Trophoblast cell (in vitro differentiated cells and primary cell): ENCODE results near the gene ATP5MC2.

Experiments used
- DNase-seq, 2 donors: peaks; one replicate each; pipeline ENCODE4 v3.0.0-alpha.2; 2016
- H2AFZ ChIP-seq: 2 replicates; pipeline ENCODE4 v1.6.1; 2013; ENCODE audit warnings: low read length, moderate library complexity, mild to moderate bottlenecking; ENCODE audit not compliant: insufficient read depth, poor library complexity
- H2AK5ac ChIP-seq: 2 replicates; pipeline ENCODE4 v1.6.1; 2013; ENCODE audit warnings: mild to moderate bottlenecking, low read length
- H2BK120ac ChIP-seq: 2 replicates; pipeline ENCODE4 v1.6.1; 2013; ENCODE audit warnings: low read length, mild to moderate bottlenecking, moderate library complexity; ENCODE audit not compliant: insufficient read depth, poor library complexity
- H2BK12ac ChIP-seq: 2 replicates; pipeline ENCODE4 v1.6.1; 2013; ENCODE audit warnings: mild to moderate bottlenecking, low read length, moderate library complexity
- H2BK5ac ChIP-seq: 2 replicates; pipeline ENCODE4 v1.6.1; 2013; ENCODE audit warnings: low read length, low read depth, moderate library complexity, mild to moderate bottlenecking; ENCODE audit not compliant: poor library complexity
- H3K14ac ChIP-seq: 2 replicates; pipeline ENCODE4 v1.6.1; 2013; ENCODE audit warnings: mild to moderate bottlenecking, low read length
- H3K18ac ChIP-seq: 2 replicates; pipeline ENCODE4 v1.6.1; 2013; ENCODE audit warnings: mild to moderate bottlenecking, low read length
- H3K23ac ChIP-seq: 2 replicates; pipeline ENCODE4 v1.6.1; 2013; ENCODE audit warnings: low read length
- H3K27ac ChIP-seq: 2 replicates; pipeline ENCODE4 v1.5.1; 2013; ENCODE audit warnings: low read depth, mild to moderate bottlenecking, inconsistent platforms, low read length, moderate library complexity
- H3K27me3 ChIP-seq: 2 replicates; pipeline ENCODE4 v1.6.1; 2013; ENCODE audit warnings: inconsistent platforms, mild to moderate bottlenecking, low read length, moderate library complexity; ENCODE audit not compliant: insufficient read depth
- H3K36me3 ChIP-seq, 2 experiments: 1 replicate in 1 of 2; 2 replicates in 1 of 2; pipeline ENCODE4 v1.6.1; 2013; ENCODE audit warnings: low read length in 2 of 2, mild to moderate bottlenecking in 2 of 2, moderate library complexity in 1 of 2; ENCODE audit not compliant: insufficient read depth in 2 of 2, control insufficient read depth in 1 of 2
- H3K4ac ChIP-seq: 2 replicates; pipeline ENCODE4 v1.6.1; 2013; ENCODE audit warnings: low read depth, mild to moderate bottlenecking, low read length, moderate library complexity
- H3K4me1 ChIP-seq, 2 experiments: 1 replicate in 1 of 2; 2 replicates in 1 of 2; pipeline ENCODE4 v1.6.1; 2013; ENCODE audit warnings: low read length in 2 of 2, mild to moderate bottlenecking in 2 of 2, moderate library complexity in 1 of 2; ENCODE audit not compliant: insufficient read depth in 2 of 2, control insufficient read depth in 1 of 2
- H3K4me2 ChIP-seq: 2 replicates; pipeline ENCODE4 v1.6.1; 2013; ENCODE audit warnings: inconsistent platforms, mild to moderate bottlenecking, low read length, moderate library complexity
- H3K4me3 ChIP-seq: 2 replicates; pipeline ENCODE4 v1.5.1; 2013; ENCODE audit warnings: mild to moderate bottlenecking, low read depth, low read length, inconsistent platforms
- H3K79me1 ChIP-seq: one replicate; pipeline ENCODE4 v1.6.1; 2013; ENCODE audit warnings: low read length
- H3K79me2 ChIP-seq: 2 replicates; pipeline ENCODE4 v1.6.1; 2013; ENCODE audit warnings: low read length, mild to moderate bottlenecking; ENCODE audit not compliant: control insufficient read depth, insufficient read depth, poor library complexity
- H3K9ac ChIP-seq: 2 replicates; pipeline ENCODE4 v1.6.1; 2013; ENCODE audit warnings: mild to moderate bottlenecking, low read length
- H3K9me3 ChIP-seq: 2 replicates; pipeline ENCODE4 v1.6.1; 2013; ENCODE audit warnings: low read depth, mild to moderate bottlenecking, control low read depth, inconsistent platforms, low read length; ENCODE audit not compliant: insufficient read depth
- H4K12ac ChIP-seq: 2 replicates; pipeline ENCODE4 v1.6.1; 2013; ENCODE audit warnings: low read depth, mild to moderate bottlenecking, low read length, moderate library complexity
- H4K8ac ChIP-seq: 2 replicates; pipeline ENCODE4 v1.6.1; 2013; ENCODE audit warnings: low read depth, mild to moderate bottlenecking, low read length, moderate library complexity
- H4K91ac ChIP-seq: one replicate; pipeline ENCODE4 v1.6.1; 2013; ENCODE audit warnings: low read depth, mild to moderate bottlenecking, low read length, moderate library complexity
- WGBS: extraction: QIAGEN DNeasy Blood & Tissue Kit; methylation state at CpG from one replicate; pipeline ENCODE4 v1.1.7; 2013; ENCODE audit warnings: missing lambda C conversion rate; ENCODE audit not compliant: insufficient read length, insufficient coverage; ENCODE audit errors: extremely low coverage; 5-methylcytosine and 5-hydroxymethylcytosine counted together

Gene ATP5MC2

DNA sequence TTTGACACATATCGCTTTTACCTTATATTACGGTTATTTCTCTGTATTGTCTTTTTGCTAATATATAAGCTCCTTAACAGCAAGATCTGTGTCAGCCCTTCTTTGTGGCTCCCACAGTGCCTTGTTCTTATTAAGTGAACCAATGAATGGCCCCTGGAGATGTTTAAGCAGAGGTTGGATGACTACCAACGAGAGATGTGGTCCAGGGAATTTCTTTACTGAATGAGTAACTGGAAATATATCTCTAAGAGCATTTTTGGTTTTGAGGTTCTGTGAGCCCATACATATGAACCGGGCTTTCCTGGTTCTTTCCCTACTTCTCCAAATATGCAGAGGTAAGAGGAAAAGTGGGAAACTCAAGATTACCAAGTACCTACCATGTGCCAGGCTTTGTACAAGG lies 27.9 kb upstream of the ATP5MC2 start:
- Histone ChIP-seq H3K4me2 (no peak overlapping the region), H2BK12ac (no peak overlapping the region), H3K4me3 (no peak overlapping the region), H3K18ac (no peak overlapping the region), H3K79me2 (no peaks in the 10 kb centered on the region), H4K8ac (no peak overlapping the region), H3K14ac (no peak overlapping the region), H3K4me1 (no peaks in the 10 kb centered on the region), H2BK120ac (no peak overlapping the region), H3K9ac (no peak overlapping the region), H3K36me3 (no peaks in the 10 kb centered on the region), H2AK5ac (no peak overlapping the region), H3K23ac (no peak overlapping the region), H4K91ac (no peak overlapping the region), H3K27me3 (peaks cover 4% of the 10 kb centered on the region), H3K4ac (no peak overlapping the region), H2BK5ac (no peak overlapping the region), H4K12ac (no peak overlapping the region), H3K27ac (no peak overlapping the region), H3K79me1 (no peaks in the 10 kb centered on the region), H2AFZ (no peak overlapping the region), H3K9me3 (no peaks in the 10 kb centered on the region)
- DNase-seq, result no peak
- WGBS, result no CpG with 5 or more reads among the region's 4 CpGs

DNA sequence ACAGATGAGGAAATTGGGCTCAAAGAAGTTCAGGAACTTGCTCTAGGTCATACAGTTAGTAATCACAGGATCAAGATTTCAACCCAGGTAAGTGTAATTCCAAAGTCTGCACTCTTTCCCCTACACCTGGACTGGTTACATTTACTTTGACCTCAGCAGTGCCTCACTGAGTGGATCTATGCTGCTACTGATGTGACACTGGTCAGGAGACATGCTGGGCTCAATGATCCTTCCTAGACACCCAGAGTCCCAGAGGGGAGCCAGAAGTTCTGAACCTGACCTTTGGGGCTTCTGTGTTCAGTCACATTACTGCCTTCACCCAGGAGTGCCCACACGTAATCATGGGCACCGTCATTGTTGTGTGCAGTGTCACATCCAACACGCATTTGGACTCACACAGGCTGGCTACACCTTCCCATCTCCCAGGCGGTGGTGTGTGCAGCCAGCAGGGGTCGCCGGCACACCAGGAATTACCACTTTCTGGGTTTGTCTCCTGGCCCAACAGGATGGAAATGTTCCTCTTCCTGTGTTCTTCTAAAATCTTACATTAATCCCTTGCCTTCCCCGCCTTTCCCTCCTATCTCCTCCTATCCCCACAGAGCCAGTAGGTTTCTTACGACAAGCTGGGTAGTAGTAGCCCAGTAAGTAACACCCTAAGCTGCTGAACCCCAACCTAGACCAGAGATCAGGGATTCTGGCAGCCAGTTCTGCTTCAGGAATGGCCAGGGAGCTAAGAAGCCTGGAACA lies 25.8 kb upstream of the ATP5MC2 start:
- no peak overlapping the region for H3K18ac ChIP-seq
- no peak overlapping the region for H3K4me2 ChIP-seq
- no peak overlapping the region for H2AFZ ChIP-seq
- H2BK120ac ChIP-seq, result no peak overlapping the region
- H3K9ac ChIP-seq, result no peak overlapping the region
- H3K36me3 ChIP-seq, result no peaks in the 10 kb centered on the region
- H4K8ac ChIP-seq, result no peak overlapping the region
- H4K12ac ChIP-seq, result no peak overlapping the region
- WGBS, result no CpG with 5 or more reads among the region's 8 CpGs
- H3K27me3 ChIP-seq, result peaks cover 16% of the 10 kb centered on the region
- H3K4me3 ChIP-seq, result no peak overlapping the region
- peak; percentile 54 to 76 for DNase-seq
- H2AK5ac ChIP-seq, result no peak overlapping the region
- peaks cover 1% of the 10 kb centered on the region for H3K9me3 ChIP-seq
- no peaks in the 10 kb centered on the region for H3K79me1 ChIP-seq
- H3K27ac ChIP-seq, result no peak overlapping the region
- H3K4ac ChIP-seq, result no peak overlapping the region
- H4K91ac ChIP-seq, result no peak overlapping the region
- H2BK5ac ChIP-seq, result no peak overlapping the region
- no peak overlapping the region for H3K14ac ChIP-seq
- peaks cover 0 to under 1% of the 10 kb centered on the region in 2 experiments for H3K4me1 ChIP-seq
- H3K79me2 ChIP-seq, result no peaks in the 10 kb centered on the region
- no peak overlapping the region for H3K23ac ChIP-seq
- H2BK12ac ChIP-seq, result no peak overlapping the region

DNA sequence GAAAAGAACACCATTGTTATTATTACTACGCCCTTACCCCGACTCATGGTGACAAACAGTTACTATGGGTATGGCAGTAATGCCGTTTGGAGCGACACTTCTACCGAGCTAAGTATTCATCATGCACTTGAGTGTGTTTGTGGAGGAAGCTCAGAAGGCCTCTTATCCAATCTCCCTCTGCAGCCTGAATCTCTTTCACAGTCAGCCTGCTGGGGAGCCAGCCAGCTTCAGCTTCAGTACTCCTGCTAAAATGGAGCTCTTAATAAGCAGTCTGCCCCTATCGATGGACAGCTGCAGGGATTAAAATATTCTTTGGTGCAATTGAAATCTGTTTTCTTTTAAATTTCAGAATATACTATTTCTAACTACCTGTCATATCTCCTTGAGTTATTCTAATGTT lies 24.7 kb upstream of the ATP5MC2 start:
- Histone ChIP-seq H3K23ac (no peak overlapping the region), H3K27me3 (peaks cover 25% of the 10 kb centered on the region), H3K4me1 (peaks cover 2 to 3% of the 10 kb centered on the region in 2 experiments), H2BK120ac (no peak overlapping the region), H3K79me2 (no peaks in the 10 kb centered on the region), H3K9me3 (peaks cover 1% of the 10 kb centered on the region), H2AK5ac (no peak overlapping the region), H3K36me3 (no peaks in the 10 kb centered on the region), H3K79me1 (no peaks in the 10 kb centered on the region), H3K18ac (no peak overlapping the region), H4K12ac (no peak overlapping the region), H3K14ac (no peak overlapping the region), H4K8ac (no peak overlapping the region), H3K4me2 (no peak overlapping the region), H3K9ac (no peak overlapping the region), H3K27ac (no peak overlapping the region), H2AFZ (no peak overlapping the region), H3K4ac (no peak overlapping the region), H2BK5ac (no peak overlapping the region), H3K4me3 (no peak overlapping the region), H2BK12ac (no peak overlapping the region), H4K91ac (no peak overlapping the region)
- no peak for DNase-seq
- WGBS, result no CpG with 5 or more reads among the region's 6 CpGs

DNA sequence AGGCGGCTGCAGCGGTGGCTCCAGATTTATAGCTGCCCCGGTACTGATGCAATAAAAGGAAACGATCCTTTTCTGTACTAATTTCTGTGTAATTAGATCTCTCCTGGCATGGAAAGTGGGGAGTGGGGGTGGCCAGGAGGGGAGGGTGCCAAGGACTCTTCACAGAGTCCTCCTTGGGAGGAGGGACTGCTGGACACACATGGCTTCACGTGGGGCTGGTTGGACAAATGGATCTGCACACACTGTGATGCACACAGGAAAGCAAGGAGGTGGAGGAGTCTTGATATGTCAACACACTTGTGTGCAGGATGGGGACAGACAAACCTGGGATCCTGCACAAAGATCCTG lies 23.8 kb upstream of the ATP5MC2 start:
- no peak overlapping the region for H3K18ac ChIP-seq
- no peak overlapping the region for H2AK5ac ChIP-seq
- H3K4me3 ChIP-seq, result peak overlapping the region; percentile 18
- H3K9ac ChIP-seq, result no peak overlapping the region
- H2BK5ac ChIP-seq, result no peak overlapping the region
- H4K12ac ChIP-seq, result no peak overlapping the region
- H3K9me3 ChIP-seq, result peaks cover 1% of the 10 kb centered on the region
- no peak overlapping the region for H2BK120ac ChIP-seq
- H3K27me3 ChIP-seq, result peaks cover 35% of the 10 kb centered on the region
- H3K23ac ChIP-seq, result no peak overlapping the region
- H2AFZ ChIP-seq, result no peak overlapping the region
- no peak overlapping the region for H3K14ac ChIP-seq
- no peak overlapping the region for H3K4me2 ChIP-seq
- no peak for DNase-seq
- no peak overlapping the region for H4K91ac ChIP-seq
- no peak overlapping the region for H2BK12ac ChIP-seq
- H3K4ac ChIP-seq, result no peak overlapping the region
- no peak overlapping the region for H4K8ac ChIP-seq
- WGBS, result no CpG with 5 or more reads among the region's 5 CpGs
- H3K79me2 ChIP-seq, result no peaks in the 10 kb centered on the region
- H3K27ac ChIP-seq, result no peak overlapping the region
- no peaks in the 10 kb centered on the region for H3K79me1 ChIP-seq
- peaks cover 3 to 6% of the 10 kb centered on the region in 2 experiments for H3K4me1 ChIP-seq
- H3K36me3 ChIP-seq, result no peaks in the 10 kb centered on the region
